ENCODE measurements around the gene TRIM61. TPM values are rescaled to one million over a fixed set of nuclear protein-coding genes. Genes with fewer than 3 reads are reported as not detected.
"Not testable (repeated sequence)": the region's sequence is repeated elsewhere in the genome, so short reads cannot be mapped to it uniquely, and the experiment has no call there.

The TRIM61 gene
- total RNA-seq, 2 experiments from 2014 or later: 1.1 to 1.2 TPM

DNA sequence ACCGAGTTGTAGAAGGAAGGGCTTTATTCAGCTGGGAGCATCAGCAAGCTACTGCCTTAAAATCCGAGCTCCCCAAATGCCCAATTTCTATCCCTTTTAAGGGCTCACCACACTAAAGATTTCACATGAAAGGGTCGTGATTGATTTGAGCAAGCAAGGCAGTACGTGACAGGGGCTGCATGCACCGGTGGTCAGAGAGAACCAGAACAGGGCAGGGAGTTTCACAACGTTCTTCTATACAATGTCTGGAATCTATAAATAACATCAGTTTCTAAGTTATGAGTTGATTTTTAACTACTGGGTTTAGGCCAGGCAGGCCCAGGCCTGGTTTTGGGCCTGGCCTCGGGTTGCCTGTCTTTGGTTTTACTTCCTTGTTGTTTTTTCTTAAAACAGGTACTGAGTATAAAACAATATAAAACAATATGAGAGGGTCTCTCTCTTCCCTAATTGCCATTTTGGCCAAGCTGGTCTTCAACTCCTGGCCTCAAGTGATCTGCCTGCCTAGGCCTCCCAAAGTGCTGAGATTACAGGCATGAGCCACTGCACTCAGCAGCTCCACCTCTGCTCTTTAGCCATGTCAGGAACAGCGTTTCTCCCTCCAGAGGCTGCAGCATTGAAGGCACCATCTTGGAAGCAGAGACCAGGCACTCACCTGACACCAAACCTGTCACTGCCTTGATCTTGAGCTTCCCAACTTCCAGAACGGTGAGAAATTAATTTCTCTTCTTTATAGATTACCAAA, 41.4 kb downstream of the TRIM61 start:
- ATAC-seq; DNase-seq; H3K9me3 Mint-ChIP-seq (ENCODE audit: low read depth); H3K27ac Mint-ChIP-seq; H3K4me1 Mint-ChIP-seq; H3K4me3 Mint-ChIP-seq; H3K36me3 Mint-ChIP-seq (ENCODE audit: low read depth); intact Hi-C loops (cut with DNase I, micrococcal nuclease); POLR2A ChIA-PET: not testable (repeated sequence)
- CTCF ChIA-PET: interaction anchor here (0.7 kb wide), 1 partner anchor 82 kb away, joined by 3 read pairs; no protein-coding TSS in a partner anchor
- peaks cover 18% of the 10 kb centered on the region for H3K27me3 Mint-ChIP-seq

DNA sequence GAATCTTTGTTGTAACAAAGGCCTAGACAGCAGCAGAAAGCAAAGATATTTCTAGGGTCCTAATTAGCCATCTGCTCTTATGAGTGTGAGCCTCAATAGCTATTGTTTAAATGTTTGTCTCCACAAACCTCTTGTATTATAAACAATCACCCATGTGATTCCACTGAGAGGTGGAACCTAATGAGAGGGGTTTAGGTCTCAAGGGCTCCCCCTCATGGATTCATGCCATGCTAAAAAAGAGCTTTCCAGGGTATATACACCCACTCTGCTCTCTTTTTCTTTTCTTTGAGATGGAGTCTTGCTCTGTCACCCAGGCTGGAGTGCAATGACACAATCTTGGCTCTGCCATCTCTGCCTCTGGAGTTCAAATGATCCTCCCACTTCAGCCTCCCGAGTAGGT, 42.1 kb downstream of the TRIM61 start:
- ATAC-seq (no peak), DNase-seq (no peak)
- no peaks in the 10 kb centered on the region for H3K4me1 Mint-ChIP-seq
- H3K36me3 Mint-ChIP-seq (ENCODE audit: low read depth): no peaks in the 10 kb centered on the region
- CTCF ChIA-PET: interaction anchor here (0.7 kb wide), 1 partner anchor 83 kb away, joined by 3 read pairs; no protein-coding TSS in a partner anchor
- no peaks in the 10 kb centered on the region for H3K9me3 Mint-ChIP-seq (ENCODE audit: low read depth)
- POLR2A ChIA-PET: no interaction called here
- no peak overlapping the region for H3K4me3 Mint-ChIP-seq
- intact Hi-C loops (cut with DNase I, micrococcal nuclease): no loop called here
- peaks cover 18% of the 10 kb centered on the region for H3K27me3 Mint-ChIP-seq
- H3K27ac Mint-ChIP-seq: no peak overlapping the region

DNA sequence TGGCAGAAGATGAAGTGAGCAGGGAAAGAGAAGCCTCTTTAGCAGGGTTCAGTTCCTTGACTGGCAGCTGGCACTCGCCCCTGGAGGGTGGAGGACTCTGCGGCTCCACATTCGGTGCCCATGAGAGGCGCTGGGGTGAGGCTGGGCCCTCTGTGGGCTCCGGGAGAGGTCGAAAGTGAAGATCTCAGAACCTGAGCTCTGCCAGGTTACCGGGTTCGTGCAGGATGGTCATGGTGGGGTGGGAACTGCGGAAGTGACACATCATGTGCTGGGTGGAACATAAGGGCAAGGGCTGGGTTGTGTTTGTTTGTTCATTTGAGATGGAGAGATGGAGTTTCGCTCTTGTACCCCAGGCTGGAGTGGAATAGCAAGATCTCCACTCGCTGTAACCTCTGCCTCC, 44.2 kb downstream of the TRIM61 start:
- H3K36me3 Mint-ChIP-seq (ENCODE audit: low read depth): no peaks in the 10 kb centered on the region
- H3K27me3 Mint-ChIP-seq: peaks cover 7% of the 10 kb centered on the region
- ChIA-PET POLR2A (no interaction called here), CTCF (no interaction called here)
- no peak overlapping the region for H3K27ac Mint-ChIP-seq
- no peak for ATAC-seq
- intact Hi-C loops (cut with DNase I, micrococcal nuclease): no loop called here
- no peak for DNase-seq
- no peaks in the 10 kb centered on the region for H3K9me3 Mint-ChIP-seq (ENCODE audit: low read depth)
- no peak overlapping the region for H3K4me3 Mint-ChIP-seq
- no peaks in the 10 kb centered on the region for H3K4me1 Mint-ChIP-seq

DNA sequence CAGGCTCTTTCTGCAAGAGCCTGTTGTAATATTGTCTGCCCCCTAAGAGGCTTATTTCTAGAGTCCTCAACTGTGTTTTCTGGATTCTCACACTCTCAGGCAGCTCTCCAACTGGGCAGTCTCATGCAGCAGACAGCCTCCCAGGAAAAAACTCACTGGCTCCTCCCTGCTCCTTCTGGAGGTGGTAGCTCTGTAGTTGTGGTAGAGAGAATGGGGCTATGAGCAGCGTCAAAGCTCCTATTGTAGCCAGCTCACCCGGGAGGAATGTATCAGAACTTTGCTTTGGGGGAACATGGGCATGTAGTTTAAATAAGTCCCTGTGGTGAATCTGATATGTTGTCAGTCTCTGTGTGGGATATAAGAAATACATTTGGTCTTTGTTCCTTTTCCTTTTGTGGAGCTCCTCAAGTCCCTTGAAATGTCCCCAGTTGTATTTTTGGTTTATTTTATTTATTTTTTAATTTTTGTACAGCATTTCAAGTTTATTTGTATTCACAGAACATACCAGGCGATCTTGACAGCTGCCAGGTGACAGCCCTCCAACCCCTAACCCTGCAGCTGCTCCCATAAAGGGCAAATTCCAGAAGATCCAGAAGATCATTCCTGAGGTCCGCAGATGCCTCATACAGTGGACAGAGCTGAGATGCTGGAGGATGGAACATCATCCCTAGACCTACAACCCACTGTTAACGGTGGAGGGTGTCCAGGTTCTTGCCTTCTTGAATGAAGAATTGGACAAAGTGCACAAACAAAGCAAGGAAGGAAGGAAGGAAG, 45.7 kb downstream of the TRIM61 start:
- DNase-seq (no peak), ATAC-seq (no peak)
- Mint-ChIP-seq H3K27ac (no peak overlapping the region), H3K27me3 (peaks cover 2% of the 10 kb centered on the region), H3K4me3 (no peak overlapping the region), H3K36me3 (ENCODE audit: low read depth) (no peaks in the 10 kb centered on the region), H3K9me3 (ENCODE audit: low read depth) (no peaks in the 10 kb centered on the region), H3K4me1 (no peaks in the 10 kb centered on the region)
- ChIA-PET CTCF (no interaction called here), POLR2A (no interaction called here)
- intact Hi-C loops (cut with DNase I, micrococcal nuclease): no loop called here

DNA sequence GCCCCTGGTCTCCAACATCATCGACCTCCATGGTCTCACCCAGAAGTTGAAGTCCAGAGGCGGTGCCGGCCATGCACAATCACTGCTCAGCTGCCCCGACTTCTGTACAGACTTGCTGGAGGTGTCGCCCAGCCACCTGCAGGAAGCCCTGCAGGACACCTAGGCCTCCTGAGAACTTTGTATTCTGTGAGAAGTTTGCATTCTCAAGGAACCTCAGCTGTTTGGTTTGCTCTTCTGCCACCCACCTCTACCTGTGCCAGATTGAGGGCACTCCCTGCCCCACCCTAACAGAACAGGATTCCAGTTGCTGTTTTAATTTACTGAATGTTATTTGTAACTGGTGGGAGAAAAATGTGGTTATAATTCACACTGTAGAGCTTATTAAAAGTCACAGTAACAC, 46.8 kb downstream of the TRIM61 start:
- no peaks in the 10 kb centered on the region for H3K27me3 Mint-ChIP-seq

DNA sequence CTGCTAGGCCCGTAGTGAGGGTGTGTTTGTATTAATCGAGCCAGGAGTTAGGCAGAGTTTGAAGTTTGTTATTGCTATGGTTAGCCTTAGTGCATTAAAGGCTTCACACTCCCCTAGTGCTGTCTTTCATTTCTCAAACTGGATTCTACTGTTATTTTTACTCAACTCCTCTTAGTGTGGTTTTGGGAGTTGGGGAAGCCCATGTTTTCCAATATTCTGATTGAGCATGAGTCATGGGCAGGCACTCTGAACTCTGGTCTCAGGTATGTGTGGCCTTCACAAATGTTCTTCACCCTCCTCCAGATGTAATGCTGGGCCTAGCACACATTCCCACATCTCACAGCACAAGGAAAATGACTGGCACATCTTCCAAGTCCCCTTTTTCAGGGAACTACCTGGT, 50.4 kb downstream of the TRIM61 start:
- H3K27ac Mint-ChIP-seq; ATAC-seq; intact Hi-C loops (cut with DNase I, micrococcal nuclease); H3K27me3 Mint-ChIP-seq; POLR2A ChIA-PET; CTCF ChIA-PET; DNase-seq; H3K9me3 Mint-ChIP-seq (ENCODE audit: low read depth); H3K4me3 Mint-ChIP-seq; H3K36me3 Mint-ChIP-seq (ENCODE audit: low read depth); H3K4me1 Mint-ChIP-seq: not testable (repeated sequence)

More for the DNA sequence above, 46.8 kb downstream of the TRIM61 start:
- POLR2A ChIA-PET: no interaction called here
- Mint-ChIP-seq H3K27ac (no peak overlapping the region), H3K36me3 (ENCODE audit: low read depth) (no peaks in the 10 kb centered on the region), H3K4me1 (no peaks in the 10 kb centered on the region), H3K9me3 (ENCODE audit: low read depth) (no peaks in the 10 kb centered on the region), H3K4me3 (no peak overlapping the region)
- intact Hi-C loops (cut with DNase I, micrococcal nuclease): no loop called here
- ATAC-seq: no peak
- DNase-seq: no peak
- CTCF ChIA-PET: no interaction called here

DNA sequence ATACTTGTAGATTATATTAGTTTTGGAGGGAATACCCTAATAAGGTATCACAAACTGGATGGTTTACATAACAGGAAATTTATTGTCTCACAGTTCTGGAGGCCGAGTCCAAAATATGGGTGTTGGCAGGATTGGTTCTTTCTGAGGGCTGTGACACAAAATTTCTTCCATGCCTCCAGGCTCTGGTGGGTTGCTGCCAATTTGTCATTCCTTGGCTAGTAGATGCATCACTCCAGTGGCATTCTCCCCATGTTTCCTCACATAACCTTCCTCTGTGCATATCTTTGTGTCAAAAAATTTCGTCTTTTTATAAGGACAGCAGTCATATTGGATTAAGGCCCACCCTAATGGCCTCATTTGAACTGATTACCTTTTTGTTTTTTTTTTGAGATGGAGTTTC, 51.2 kb downstream of the TRIM61 start:
- Mint-ChIP-seq H3K27me3 (peaks cover 4% of the 10 kb centered on the region), H3K9me3 (ENCODE audit: low read depth) (no peaks in the 10 kb centered on the region), H3K4me1 (no peaks in the 10 kb centered on the region), H3K4me3 (no peak overlapping the region), H3K36me3 (ENCODE audit: low read depth) (no peaks in the 10 kb centered on the region), H3K27ac (no peak overlapping the region)
- ChIA-PET CTCF (no interaction called here), POLR2A (no interaction called here)
- ATAC-seq: no peak
- no peak for DNase-seq
- intact Hi-C loops (cut with DNase I, micrococcal nuclease): no loop called here

DNA sequence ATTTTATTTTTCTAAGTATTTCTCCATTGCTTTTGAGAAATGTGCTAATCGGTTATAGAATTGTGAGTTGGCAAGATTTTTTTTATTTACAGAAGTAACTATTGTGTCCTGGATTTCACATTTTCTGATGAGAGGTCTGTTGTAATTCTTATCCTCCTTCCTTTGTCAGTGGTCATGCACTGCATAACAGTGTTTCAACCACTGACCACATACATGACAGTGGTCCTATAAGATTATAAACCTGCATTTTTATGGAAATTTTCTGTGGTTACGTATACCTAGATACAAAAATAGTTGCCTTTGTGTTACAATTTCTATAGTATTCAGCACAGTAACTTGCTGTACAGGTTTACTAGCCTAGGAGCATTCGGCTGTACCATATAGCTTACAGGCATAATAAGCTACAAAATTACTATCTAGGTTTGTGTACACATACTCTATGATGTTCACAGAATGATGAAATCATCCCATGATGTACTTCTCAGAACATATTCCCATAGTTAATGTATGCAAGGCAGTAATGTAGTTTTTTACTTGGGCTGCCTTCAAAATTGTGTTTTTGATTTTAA, 52.7 kb downstream of the TRIM61 start:
- CTCF ChIA-PET: no interaction called here
- intact Hi-C loops (cut with DNase I, micrococcal nuclease): no loop called here
- H3K4me1 Mint-ChIP-seq: no peaks in the 10 kb centered on the region
- POLR2A ChIA-PET: no interaction called here
- ATAC-seq: no peak
- H3K36me3 Mint-ChIP-seq (ENCODE audit: low read depth): no peaks in the 10 kb centered on the region
- H3K27ac Mint-ChIP-seq: no peak overlapping the region
- H3K27me3 Mint-ChIP-seq: peaks cover 4% of the 10 kb centered on the region
- DNase-seq: no peak
- H3K9me3 Mint-ChIP-seq (ENCODE audit: low read depth): no peaks in the 10 kb centered on the region
- H3K4me3 Mint-ChIP-seq: no peak overlapping the region

DNA sequence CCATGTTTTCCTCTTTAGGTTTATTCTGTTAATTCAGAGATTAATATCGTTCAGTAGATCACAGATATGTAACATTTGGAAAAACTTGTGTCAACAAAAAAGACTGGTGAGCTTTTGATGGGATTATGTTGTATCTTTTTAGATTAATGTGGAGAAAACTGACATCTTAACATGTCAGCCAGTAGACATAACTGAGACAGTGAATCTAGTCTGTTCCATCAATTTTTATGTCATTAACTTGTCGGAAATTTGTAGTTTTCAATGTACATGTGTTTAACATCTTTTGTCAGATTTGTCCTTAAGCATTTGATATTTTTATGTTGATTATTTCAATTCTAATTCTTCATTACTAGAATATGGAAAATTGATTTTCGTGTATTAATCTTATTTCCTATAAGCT, 58.5 kb downstream of the TRIM61 start:
- Mint-ChIP-seq H3K36me3 (ENCODE audit: low read depth) (no peaks in the 10 kb centered on the region), H3K4me3 (no peak overlapping the region), H3K27ac (no peak overlapping the region), H3K9me3 (ENCODE audit: low read depth) (no peaks in the 10 kb centered on the region), H3K27me3 (peaks cover 2% of the 10 kb centered on the region), H3K4me1 (no peaks in the 10 kb centered on the region)
- POLR2A ChIA-PET: no interaction called here
- intact Hi-C loops (cut with DNase I, micrococcal nuclease): no loop called here
- DNase-seq (no peak), ATAC-seq (no peak)
- CTCF ChIA-PET: interaction anchor here (0.6 kb wide), 1 partner anchor 86 kb away, joined by 4 read pairs; no protein-coding TSS in a partner anchor

Other genes with a start within 250 kb of the TRIM61 start
- gene SMIM31, start 223.5 kb downstream of the TRIM61 start, total RNA-seq: not detected
- gene APELA, start 100.5 kb downstream of the TRIM61 start, total RNA-seq: not detected
- not detected for gene TRIM60, start 54.3 kb upstream of the TRIM61 start, total RNA-seq
- not detected for gene TRIM75, start 76.2 kb upstream of the TRIM61 start, total RNA-seq
- gene TMEM192, start 135.2 kb upstream of the TRIM61 start, total RNA-seq: 1 to 10 TPM; 8.8 TPM
- 10 to 100 TPM; 20.9 to 22.1 TPM for gene KLHL2, start 229.9 kb upstream of the TRIM61 start, total RNA-seq